Activated naive CD8-positive, alpha-beta T cell treated with anti-CD3 and anti-CD28 coated beads, Interleukin-2, amount 50 U/mL, for 24 hours (primary cell): ENCODE results near the gene ABHD17A.

Experiments used
- ATAC-seq: fragments of 150-1000 bp; cut with Tn5 transposase; one replicate; pipeline ENCODE4 v1.10.0; 2021
- DNase-seq: peaks from one replicate; pipeline ENCODE4 v3.0.0; 2021
- H3K27ac Mint-ChIP-seq: one replicate; pipeline ENCODE4 v1.8.0; 2021; ENCODE audit warnings: mild to moderate bottlenecking, mixed read lengths
- H3K27me3 Mint-ChIP-seq: one replicate; pipeline ENCODE4 v1.8.0; 2021; ENCODE audit warnings: mixed read lengths
- H3K36me3 Mint-ChIP-seq: one replicate; pipeline ENCODE4 v1.8.0; 2021; ENCODE audit warnings: low read depth, mixed read lengths
- H3K4me1 Mint-ChIP-seq: one replicate; pipeline ENCODE4 v1.8.0; 2021; ENCODE audit warnings: mixed read lengths
- H3K4me3 Mint-ChIP-seq: one replicate; pipeline ENCODE4 v1.8.0; 2021; ENCODE audit warnings: mild to moderate bottlenecking, moderate library complexity, mixed read lengths
- H3K9me3 Mint-ChIP-seq: one replicate; pipeline ENCODE4 v1.8.0; 2021; ENCODE audit warnings: mixed read lengths

Gene ABHD17A

DNA sequence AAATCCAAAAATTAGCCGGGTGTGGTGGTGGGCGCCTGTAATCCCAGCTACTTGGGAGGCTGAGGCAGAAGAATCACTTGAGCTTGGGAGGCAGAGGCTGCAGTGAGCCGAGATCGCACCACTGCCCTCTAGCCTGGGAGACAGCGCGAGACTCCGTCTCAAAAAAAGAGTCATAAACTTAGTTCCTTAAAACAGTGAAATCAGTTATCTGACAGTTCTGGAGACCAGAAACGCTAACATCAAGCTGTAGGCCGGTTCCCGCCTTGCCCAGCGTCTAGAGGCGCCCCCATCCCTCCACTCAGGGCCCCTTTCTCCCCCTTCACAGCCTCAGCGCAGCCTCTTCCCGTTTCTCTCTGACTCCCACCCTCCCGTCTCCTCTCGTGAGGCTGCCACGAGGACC lies 31.9 kb upstream of the ABHD17A start:
- no peaks in the 10 kb centered on the region for H3K9me3 Mint-ChIP-seq
- H3K36me3 Mint-ChIP-seq: peaks cover 5% of the 10 kb centered on the region
- DNase-seq (no peak), ATAC-seq (no peak)
- peaks cover 2% of the 10 kb centered on the region for H3K4me1 Mint-ChIP-seq
- H3K27ac Mint-ChIP-seq: no peak overlapping the region
- H3K27me3 Mint-ChIP-seq: no peaks in the 10 kb centered on the region
- H3K4me3 Mint-ChIP-seq: no peak overlapping the region

DNA sequence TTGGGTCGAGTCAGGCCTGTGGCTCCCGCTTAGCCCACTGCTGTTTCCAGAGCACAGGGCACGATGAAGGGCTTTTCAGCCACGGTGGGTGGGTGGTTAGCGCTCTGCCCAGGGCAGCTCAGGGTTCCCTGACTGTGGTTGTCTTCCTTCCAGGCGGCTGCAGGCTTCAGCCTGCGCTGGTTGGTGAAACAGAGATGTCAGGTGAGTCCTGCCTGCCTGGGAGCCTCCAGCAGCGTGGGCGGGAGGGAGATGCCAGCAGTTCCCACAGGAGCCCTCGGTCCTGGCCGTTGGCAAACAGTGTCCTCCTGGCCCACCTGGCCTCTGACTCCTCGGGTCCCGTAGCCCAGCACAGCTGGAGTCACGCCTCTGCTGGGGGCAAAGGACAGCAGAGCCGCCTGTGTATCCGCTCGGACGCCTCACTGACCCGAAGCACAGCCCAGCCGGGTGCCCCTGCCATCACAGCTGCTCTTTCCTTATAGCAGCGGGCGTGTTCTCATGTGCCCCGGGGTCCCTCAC lies 29.6 kb upstream of the ABHD17A start:
- H3K9me3 Mint-ChIP-seq: no peaks in the 10 kb centered on the region
- no peaks in the 10 kb centered on the region for H3K27me3 Mint-ChIP-seq
- ATAC-seq (no peak), DNase-seq (no peak)
- peaks cover 3% of the 10 kb centered on the region for H3K36me3 Mint-ChIP-seq
- H3K27ac Mint-ChIP-seq: no peak overlapping the region
- no peak overlapping the region for H3K4me3 Mint-ChIP-seq
- peaks cover 7% of the 10 kb centered on the region for H3K4me1 Mint-ChIP-seq

DNA sequence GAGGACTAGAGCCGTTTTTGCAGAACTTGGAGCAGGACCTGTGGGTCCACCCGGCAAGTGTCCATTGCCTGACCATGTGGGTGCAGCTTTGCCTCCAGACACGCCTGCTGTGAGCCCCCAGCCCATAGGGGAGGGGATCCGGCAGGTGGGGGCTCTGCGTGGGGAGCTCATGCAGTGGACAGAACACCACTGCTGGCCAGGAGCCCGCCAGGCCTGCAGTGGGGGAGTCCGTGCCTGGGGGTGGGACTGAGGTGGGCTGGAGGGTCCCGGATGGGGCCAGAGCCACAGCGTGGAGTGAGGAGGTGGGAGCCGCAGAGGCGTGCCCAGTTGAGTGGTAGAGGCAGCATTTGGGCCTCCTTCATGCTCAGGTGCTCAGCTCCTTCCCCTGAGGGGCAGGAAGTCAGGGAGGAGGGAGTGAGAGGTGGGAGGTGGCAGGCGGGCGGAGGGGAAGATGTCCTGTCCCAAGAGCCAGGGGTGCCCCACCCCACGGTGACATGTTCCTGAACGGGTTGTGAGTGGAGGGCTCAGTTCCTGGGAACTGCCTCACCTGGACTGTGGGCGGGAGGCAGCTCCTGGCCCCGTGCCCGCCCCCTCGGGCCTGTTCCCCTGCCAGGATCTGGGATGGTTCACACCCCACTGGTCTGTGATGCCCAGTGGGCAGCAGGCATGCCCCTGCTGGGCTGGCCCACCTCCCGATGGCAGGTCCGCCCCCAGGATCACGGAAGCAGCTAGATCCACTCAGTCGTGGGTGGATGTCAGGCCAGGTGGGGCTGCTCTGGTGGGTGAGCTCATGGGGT lies 28.7 kb upstream of the ABHD17A start:
- H3K9me3 Mint-ChIP-seq: no peaks in the 10 kb centered on the region
- peaks cover 3% of the 10 kb centered on the region for H3K36me3 Mint-ChIP-seq
- no peak overlapping the region for H3K4me3 Mint-ChIP-seq
- no peaks in the 10 kb centered on the region for H3K27me3 Mint-ChIP-seq
- ATAC-seq (no peak), DNase-seq (no peak)
- no peak overlapping the region for H3K27ac Mint-ChIP-seq
- peaks cover 16% of the 10 kb centered on the region for H3K4me1 Mint-ChIP-seq

DNA sequence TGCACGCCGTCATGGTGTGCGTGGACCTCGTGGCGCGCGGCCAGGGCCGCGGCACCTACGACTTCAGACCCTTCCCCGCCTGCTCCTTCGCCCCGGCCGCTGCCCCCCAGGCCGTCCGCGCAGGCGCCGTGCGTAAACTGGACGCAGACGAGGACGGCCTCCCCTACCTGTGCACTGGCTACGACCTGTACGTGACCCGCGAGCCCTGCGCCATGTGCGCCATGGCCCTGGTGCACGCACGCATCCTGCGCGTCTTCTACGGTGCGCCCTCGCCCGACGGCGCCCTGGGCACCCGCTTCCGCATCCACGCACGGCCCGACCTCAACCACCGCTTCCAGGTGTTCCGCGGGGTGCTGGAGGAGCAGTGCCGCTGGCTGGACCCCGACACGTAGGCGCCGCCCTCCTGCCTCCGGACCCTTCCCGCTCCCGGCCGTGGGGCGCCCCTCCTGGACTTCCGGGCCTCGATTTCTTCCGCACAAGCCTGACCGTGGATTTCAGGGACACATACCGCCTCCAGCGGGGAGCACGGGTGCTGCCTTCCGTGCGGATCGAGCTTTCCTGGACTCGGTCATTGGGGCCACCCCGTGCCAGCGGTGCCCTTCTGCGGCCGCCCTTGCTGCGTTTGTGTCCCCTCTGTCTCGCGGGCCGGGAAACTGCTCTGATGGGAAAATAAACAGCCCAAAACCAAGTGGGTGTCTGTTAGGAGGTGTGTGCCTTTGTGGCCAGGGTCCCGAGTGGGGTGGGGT lies 27.6 kb upstream of the ABHD17A start:
- DNase-seq (no peak), ATAC-seq (no peak)
- H3K27ac Mint-ChIP-seq: no peak overlapping the region
- H3K9me3 Mint-ChIP-seq: no peaks in the 10 kb centered on the region
- peaks cover 21% of the 10 kb centered on the region for H3K4me1 Mint-ChIP-seq
- H3K36me3 Mint-ChIP-seq: peaks cover 3% of the 10 kb centered on the region
- H3K27me3 Mint-ChIP-seq: no peaks in the 10 kb centered on the region
- no peak overlapping the region for H3K4me3 Mint-ChIP-seq

DNA sequence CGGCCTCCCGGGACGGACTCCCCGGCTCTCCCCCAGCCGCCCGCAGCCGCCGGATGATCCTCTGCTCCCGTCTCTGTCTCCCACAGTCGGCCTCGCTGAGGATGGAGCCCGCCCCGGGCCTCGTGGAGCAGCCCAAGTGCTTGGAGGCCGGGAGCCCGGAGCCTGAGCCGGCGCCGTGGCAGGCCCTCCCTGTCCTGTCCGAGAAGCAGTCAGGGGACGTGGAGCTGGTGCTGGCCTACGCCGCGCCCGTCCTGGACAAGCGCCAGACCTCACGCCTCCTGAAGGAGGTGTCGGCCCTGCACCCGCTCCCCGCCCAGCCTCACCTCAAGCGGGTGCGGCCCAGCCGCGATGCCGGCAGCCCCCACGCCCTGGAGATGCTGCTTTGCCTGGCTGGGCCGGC lies 26.7 kb upstream of the ABHD17A start:
- Mint-ChIP-seq H3K27ac (no peak overlapping the region), H3K4me3 (no peak overlapping the region), H3K36me3 (peaks cover 3% of the 10 kb centered on the region), H3K9me3 (no peaks in the 10 kb centered on the region), H3K4me1 (peaks cover 24% of the 10 kb centered on the region), H3K27me3 (no peaks in the 10 kb centered on the region)
- no peak for ATAC-seq
- DNase-seq: no peak

DNA sequence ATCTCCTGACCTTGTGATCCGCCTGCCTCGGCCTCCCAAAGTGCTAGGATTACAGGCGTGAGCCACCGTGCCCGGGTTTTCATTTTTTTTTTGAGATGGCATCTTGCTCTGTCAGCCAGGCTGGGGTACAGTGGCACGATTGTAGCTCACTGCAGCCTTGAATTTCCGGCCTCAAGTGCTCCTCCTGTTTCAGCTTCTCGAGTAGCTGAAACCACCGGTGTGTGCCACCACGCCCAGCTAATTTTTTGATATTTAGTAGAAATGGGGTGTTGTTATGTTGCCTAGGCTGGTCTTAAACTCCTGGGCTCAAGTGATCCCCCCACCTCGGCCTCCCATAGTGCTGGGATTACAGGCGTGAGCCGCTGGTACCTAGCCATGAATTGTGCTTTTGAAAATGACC lies 25.8 kb upstream of the ABHD17A start:
- H3K36me3 Mint-ChIP-seq: peaks cover 3% of the 10 kb centered on the region
- peaks cover 24% of the 10 kb centered on the region for H3K4me1 Mint-ChIP-seq
- no peak overlapping the region for H3K4me3 Mint-ChIP-seq
- H3K9me3 Mint-ChIP-seq: no peaks in the 10 kb centered on the region
- no peaks in the 10 kb centered on the region for H3K27me3 Mint-ChIP-seq
- no peak overlapping the region for H3K27ac Mint-ChIP-seq
- DNase-seq (no peak), ATAC-seq (no peak)

DNA sequence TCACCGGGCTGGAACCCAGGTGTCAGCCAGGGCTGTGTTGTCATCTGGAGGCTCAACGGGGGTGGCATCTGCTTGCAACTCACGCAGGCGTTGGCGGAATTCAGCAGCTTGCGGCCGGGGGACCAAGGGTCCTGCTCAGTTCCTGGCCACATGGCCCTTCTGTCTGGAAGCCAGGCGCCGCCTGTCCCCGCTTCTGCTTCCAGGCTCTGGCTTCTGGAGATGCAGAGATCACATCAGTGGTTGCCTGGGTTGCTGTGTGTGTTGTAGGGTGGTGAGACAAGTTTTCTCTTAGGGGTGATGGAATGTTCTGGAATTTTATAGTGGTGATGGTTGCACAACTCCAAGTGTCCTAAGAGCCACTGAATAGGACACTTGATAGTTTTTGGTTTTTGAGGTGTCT lies 24.9 kb upstream of the ABHD17A start:
- Mint-ChIP-seq H3K27ac (no peak overlapping the region), H3K27me3 (no peaks in the 10 kb centered on the region), H3K4me1 (peaks cover 29% of the 10 kb centered on the region), H3K4me3 (no peak overlapping the region), H3K9me3 (no peaks in the 10 kb centered on the region), H3K36me3 (peaks cover 7% of the 10 kb centered on the region)
- DNase-seq (no peak), ATAC-seq (no peak)

DNA sequence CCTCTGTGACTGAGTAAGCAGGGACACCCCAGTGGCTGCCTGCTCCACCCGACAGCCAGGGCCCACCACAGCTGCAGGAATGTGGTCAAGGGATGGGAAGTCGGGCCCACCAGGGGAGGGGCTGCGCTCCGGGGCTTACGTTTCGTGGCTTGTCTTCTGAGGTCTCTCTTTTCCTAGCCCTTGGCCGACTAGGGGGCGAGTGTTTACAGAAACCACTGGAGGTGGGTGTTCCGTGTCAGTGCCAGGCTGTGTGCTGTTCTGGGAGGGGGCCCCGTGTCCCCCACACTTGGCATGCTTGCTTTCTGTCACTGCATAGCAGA lies 24.4 kb upstream of the ABHD17A start:
- ATAC-seq: no peak
- H3K36me3 Mint-ChIP-seq: peaks cover 7% of the 10 kb centered on the region
- no peaks in the 10 kb centered on the region for H3K9me3 Mint-ChIP-seq
- peaks cover 32% of the 10 kb centered on the region for H3K4me1 Mint-ChIP-seq
- H3K4me3 Mint-ChIP-seq: no peak overlapping the region
- no peak overlapping the region for H3K27ac Mint-ChIP-seq
- DNase-seq: no peak
- H3K27me3 Mint-ChIP-seq: no peaks in the 10 kb centered on the region

DNA sequence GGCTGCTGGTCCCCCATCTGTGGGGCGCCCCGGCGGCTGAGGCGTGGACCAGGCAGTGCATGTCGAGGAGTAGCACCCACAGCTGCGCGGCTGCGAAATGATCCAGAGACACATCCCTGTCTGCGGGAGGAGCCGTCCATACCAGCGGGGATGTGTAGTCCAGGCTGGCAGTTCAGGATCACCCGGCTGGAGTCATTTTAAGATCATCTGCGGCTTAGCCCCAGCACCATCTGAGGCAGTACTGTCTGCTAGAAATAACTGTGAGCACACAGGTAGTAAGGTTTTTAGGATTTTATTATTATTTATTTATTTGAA lies 23.0 kb upstream of the ABHD17A start:
- Mint-ChIP-seq H3K27ac (no peak overlapping the region), H3K4me1 (peaks cover 43% of the 10 kb centered on the region), H3K36me3 (peaks cover 7% of the 10 kb centered on the region), H3K9me3 (no peaks in the 10 kb centered on the region), H3K27me3 (no peaks in the 10 kb centered on the region), H3K4me3 (no peak overlapping the region)
- DNase-seq: no peak
- ATAC-seq: no peak

DNA sequence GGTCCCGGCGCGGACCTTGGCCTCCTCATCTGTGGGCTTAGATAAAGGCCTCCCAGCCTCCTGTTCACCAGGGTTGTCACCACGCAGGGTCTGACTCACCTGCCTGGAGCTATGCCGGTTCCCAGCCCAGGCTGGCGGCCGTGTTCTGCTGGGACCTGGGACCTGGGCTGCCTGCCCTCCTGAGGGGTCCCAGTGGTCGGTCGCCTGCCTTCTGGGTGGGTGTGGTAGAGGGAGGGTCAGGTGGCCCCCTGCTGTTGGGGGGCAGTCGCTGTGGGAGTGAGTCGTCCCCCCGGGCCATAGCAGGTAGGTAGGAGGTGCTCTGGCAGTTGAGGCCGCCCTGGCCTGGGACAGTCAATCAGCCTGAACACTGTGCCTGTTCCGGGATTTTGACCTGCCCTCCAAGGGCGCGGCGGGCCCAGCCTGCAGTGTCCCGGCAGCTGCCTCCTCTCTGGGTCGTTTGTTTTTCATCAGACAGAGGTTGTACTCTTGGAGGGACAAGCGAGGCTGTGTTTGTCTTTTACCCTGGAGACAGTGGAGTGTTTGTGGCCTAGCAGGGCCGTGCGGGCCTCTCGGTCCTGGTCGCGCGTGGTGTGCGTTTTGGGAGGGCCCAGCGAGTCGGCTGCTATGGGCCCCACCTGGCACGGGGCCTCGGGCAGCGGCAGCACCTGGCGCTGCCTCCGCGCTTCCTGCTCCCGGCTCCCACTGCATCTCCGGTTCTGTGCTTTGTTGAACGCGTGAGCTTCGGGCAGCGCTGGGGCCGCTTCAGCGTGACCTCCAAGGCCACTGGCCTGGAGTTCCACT lies 22.5 kb upstream of the ABHD17A start:
- Mint-ChIP-seq H3K4me3 (no peak overlapping the region), H3K36me3 (peaks cover 4% of the 10 kb centered on the region), H3K27me3 (no peaks in the 10 kb centered on the region), H3K4me1 (peaks cover 49% of the 10 kb centered on the region), H3K9me3 (no peaks in the 10 kb centered on the region), H3K27ac (no peak overlapping the region)
- no peak for DNase-seq
- no peak for ATAC-seq

DNA sequence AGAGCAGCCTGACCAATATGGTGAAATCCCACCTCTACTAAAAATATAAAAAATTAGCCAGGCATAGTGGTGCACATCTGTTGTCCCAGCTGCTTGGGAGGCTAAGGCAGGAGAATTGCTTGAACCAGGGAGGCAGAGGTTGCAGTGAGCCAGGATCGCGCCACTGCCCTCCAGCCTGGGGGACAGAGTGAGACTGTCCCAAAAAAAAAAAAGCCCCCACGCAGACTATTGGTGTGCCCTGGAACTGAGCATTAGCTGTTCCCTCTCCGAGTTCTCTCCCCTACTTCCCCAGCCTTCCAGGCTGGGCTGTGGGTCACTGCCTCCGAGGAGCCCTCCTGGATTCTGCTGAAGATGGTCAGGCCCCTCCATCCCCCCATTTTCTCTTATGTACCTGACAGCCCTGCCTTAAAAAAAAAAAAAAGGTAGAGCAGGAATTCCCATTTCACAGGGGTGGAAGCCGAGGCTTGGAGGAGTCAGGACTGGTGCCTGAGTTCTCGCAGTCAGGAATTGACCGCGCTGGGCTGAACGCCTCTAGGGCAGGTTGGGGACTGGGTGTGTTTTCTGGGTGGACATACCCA lies 21.8 kb upstream of the ABHD17A start:
- Mint-ChIP-seq H3K36me3 (peaks cover 4% of the 10 kb centered on the region), H3K27me3 (no peaks in the 10 kb centered on the region), H3K9me3 (no peaks in the 10 kb centered on the region), H3K27ac (no peak overlapping the region), H3K4me3 (peak overlapping the region; percentile 32), H3K4me1 (peaks cover 49% of the 10 kb centered on the region)
- DNase-seq (no peak), ATAC-seq (no peak)

DNA sequence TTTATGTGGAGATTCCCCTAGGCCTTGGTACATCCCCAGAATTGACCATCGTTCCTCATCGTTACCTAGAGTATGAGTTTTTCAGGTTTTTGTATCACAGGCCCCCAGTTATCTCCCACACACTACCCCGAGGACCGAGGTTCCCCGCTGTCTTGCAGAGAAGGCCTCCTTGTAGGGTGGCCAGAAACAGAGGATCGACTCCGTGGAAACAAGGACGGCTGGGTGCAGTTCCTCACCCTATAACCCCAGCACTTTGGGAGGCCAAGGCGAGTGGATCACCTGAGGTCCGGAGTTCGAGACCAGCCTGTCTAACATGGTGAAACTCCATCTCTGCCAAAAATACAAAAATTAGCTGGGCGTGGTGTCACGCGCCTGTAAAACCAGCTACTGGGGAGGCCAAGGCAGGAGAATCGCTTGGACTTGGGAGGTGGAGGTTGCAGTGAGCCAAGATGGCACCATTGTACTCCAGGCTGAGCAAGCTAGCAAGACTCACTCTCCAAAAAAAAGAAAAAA lies 20.6 kb upstream of the ABHD17A start:
- peaks cover 4% of the 10 kb centered on the region for H3K36me3 Mint-ChIP-seq
- no peaks in the 10 kb centered on the region for H3K9me3 Mint-ChIP-seq
- ATAC-seq: no peak
- peak overlapping the region; percentile 91 for H3K27ac Mint-ChIP-seq
- no peaks in the 10 kb centered on the region for H3K27me3 Mint-ChIP-seq
- H3K4me1 Mint-ChIP-seq: peaks cover 49% of the 10 kb centered on the region
- DNase-seq: no peak
- H3K4me3 Mint-ChIP-seq: peak overlapping the region; percentile 91

DNA sequence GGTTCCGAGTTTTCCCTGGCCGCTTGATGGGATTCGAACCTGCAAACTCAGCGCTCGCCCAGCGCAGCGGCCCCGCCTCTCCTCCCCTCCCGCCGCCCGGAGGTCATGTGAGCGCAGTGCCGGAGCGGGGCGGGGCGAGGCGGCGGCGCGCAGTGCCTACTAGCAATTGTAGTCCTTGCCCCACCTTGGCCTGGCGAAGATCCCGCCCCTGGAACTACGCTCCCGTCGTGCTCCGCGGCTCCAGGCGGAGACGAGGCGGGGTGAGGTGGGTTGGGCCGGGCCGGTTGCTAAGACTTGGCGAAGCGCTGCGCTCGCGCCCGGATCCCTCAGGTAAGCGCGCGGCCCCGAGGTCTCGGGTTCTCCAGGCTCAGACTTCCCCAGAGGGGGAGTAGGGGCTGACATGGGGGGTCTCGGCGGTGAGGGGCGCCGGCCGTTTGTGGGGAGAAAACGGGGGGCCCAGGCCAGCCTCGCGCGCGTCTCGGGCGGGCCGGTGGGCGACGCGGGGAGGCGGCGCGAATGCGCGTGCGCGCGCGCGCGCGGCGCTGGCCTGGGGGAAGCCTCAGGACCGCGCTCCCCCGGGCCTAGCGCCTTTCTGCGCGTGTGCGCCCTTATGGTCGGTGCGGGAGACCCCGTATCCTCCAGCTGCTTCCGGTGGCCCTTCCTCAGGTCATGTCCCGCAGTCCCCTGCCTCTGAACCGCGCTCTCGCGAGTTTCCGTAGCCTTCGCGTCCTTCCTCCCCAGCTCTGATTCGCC lies 20.0 kb upstream of the ABHD17A start, which contains the start of the genes ADAT3 and SCAMP4:
ADAT3 (plus strand) TSS at position 290 of the 753 bp plus-strand sequence. CDS start 6,649 bp downstream, outside the sequence.
SCAMP4 (plus strand) TSS at position 290 of the 753 bp plus-strand sequence. CDS start 9,621 bp downstream, outside the sequence.
- peak; percentile 99 for DNase-seq
- H3K27me3 Mint-ChIP-seq: no peaks in the 10 kb centered on the region
- peaks cover 48% of the 10 kb centered on the region for H3K4me1 Mint-ChIP-seq
- peak; percentile 97 for ATAC-seq
- H3K27ac Mint-ChIP-seq: peak within 1 kb of the TSS; percentile 91
- no peaks in the 10 kb centered on the region for H3K9me3 Mint-ChIP-seq
- H3K36me3 Mint-ChIP-seq: peaks cover 4% of the 10 kb centered on the region
- H3K4me3 Mint-ChIP-seq: peak within 1 kb of the TSS; percentile 91

DNA sequence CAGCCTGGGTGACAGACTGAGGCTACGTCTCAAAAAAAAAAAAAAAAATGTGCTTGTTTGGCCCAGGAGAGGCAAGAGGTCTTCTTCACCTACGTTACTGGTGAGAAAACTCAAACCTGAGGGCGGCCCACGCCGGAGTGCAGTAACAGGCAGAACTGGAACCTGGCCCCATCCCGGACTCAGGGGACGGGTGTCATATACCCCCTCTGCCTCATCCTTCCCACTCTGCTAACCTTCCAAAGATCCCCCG lies 19.5 kb upstream of the ABHD17A start:
- Mint-ChIP-seq H3K4me3 (peak overlapping the region; percentile 91), H3K27ac (peak overlapping the region; percentile 80), H3K4me1 (peaks cover 43% of the 10 kb centered on the region), H3K9me3 (no peaks in the 10 kb centered on the region), H3K27me3 (no peaks in the 10 kb centered on the region), H3K36me3 (peaks cover 4% of the 10 kb centered on the region)
- DNase-seq: no peak
- ATAC-seq: no peak
